Lung (tissue), 12 donors: ENCODE data around the gene PDE1C. TPM values are rescaled to one million over a fixed set of nuclear protein-coding genes. Genes with fewer than 3 reads are reported as not detected.

ENCODE experiments used
- ATAC-seq: fragments of 200-7000 bp; cut with Tn5 transposase; one replicate; pipeline ENCODE4 v1.9.1; 2020; ENCODE audit warnings: moderate number of reproducible peaks; ENCODE audit not compliant: insufficient read depth, low FRiP score
- DNase-seq, 3 donors: peaks; one replicate each; pipeline ENCODE4 v3.0.0-alpha.2; 2013 to 2017
- H3K27ac ChIP-seq, 2 donors: one replicate each; pipeline ENCODE4 v1.5.1; 2013; ENCODE audit warnings: mild to moderate bottlenecking in 2 of 2, moderate library complexity in 2 of 2, control low read depth in 1 of 2, inconsistent platforms in 1 of 2, low read depth in 1 of 2, low read length in 1 of 2
- H3K27me3 ChIP-seq, 3 donors: one replicate each; pipeline ENCODE4 v1.5.1; 2013; ENCODE audit warnings: low read length in 2 of 3; ENCODE audit not compliant: control insufficient read depth in 3 of 3, insufficient read depth in 3 of 3
- H3K36me3 ChIP-seq, 4 donors: one replicate each; pipeline ENCODE4 v1.5.1; 2013; ENCODE audit warnings: low read length in 4 of 4, mild to moderate bottlenecking in 1 of 4, moderate library complexity in 1 of 4; ENCODE audit not compliant: control insufficient read depth in 4 of 4, insufficient read depth in 4 of 4
- H3K4me1 ChIP-seq, 5 donors: one replicate each; pipeline ENCODE4 v1.5.1; 2013; ENCODE audit warnings: low read length in 5 of 5, mild to moderate bottlenecking in 2 of 5, moderate library complexity in 1 of 5; ENCODE audit not compliant: control insufficient read depth in 5 of 5, insufficient read depth in 5 of 5
- H3K4me3 ChIP-seq: one replicate; pipeline ENCODE4 v1.5.1; 2013; ENCODE audit warnings: mild to moderate bottlenecking, control low read depth, moderate library complexity
- H3K9ac ChIP-seq, 2 donors: one replicate each; pipeline ENCODE4 v1.5.1; 2013; ENCODE audit warnings: low read length in 2 of 2, control low read depth in 1 of 2; ENCODE audit not compliant: insufficient read depth in 1 of 2
- H3K9me3 ChIP-seq, 4 donors: one replicate each; pipeline ENCODE4 v1.5.1; 2013; ENCODE audit warnings: low read length in 3 of 4, mild to moderate bottlenecking in 1 of 4, moderate library complexity in 1 of 4; ENCODE audit not compliant: control insufficient read depth in 4 of 4, insufficient read depth in 3 of 4
- WGBS, 2 donors: extraction: QIAGEN DNeasy Blood & Tissue Kit; methylation state at CpG; one replicate each; pipeline ENCODE4 v1.1.7; 2013; 5-methylcytosine and 5-hydroxymethylcytosine counted together
- polyA plus RNA-seq, 2 donors: library from polyadenylated mRNA; stranded (reverse); fragments of 200-250 nt; gene quantifications; one replicate each; pipeline ENCODE4 v1.2.1, GENCODE V29; 2013
- total RNA-seq, 2 donors: library from RNA; depleted of rRNA in 1 of 2; stranded (reverse); fragments of >200 nt in 1 of 2; gene quantifications; one replicate each; pipeline ENCODE4 v1.2.1, GENCODE V29; 2014 to 2021
- TF ChIP-seq, protein P1 (sequence below): IDR thresholded peaks from 2 replicates; pipeline ENCODE4 v1.5.1; 2012; ENCODE audit warnings: mild to moderate bottlenecking; ENCODE audit errors: control extremely low read depth, extremely low read depth
- donor health status: control.
- donor health status: control.
- donor health status: Bipolar disorder and iron deficiency.
- donor health status: healthy.
- donor health status: DM: yes; HTN: yes; CAD: no.

Gene PDE1C
- total and polyA plus RNA-seq, 4 donors, result 1.9 to 14.3 (median 6.1) TPM

DNA sequence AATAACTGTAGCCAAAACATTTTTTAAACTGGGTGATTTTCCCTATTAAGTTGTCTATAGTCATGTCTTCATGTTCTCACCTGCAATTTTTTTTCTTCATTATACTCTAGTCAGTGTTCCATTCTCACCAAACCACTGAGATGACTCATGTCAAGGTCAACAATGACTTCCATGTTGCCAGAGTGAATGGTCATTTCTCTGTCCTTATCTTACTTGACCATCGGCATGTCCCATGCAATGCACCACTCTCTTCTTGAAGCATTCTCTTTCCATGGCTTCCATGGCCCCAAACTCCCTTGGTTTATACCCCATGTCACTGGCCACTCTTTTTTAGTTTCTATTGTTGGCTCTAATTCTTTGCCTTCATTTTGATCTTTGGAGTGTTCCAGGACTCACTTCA is 209.3 kb downstream of the PDE1C start:
- no peaks in the 10 kb centered on the region for H3K36me3 ChIP-seq
- DNase-seq (no peak), ATAC-seq (no peak)
- no peak overlapping the region for H3K9ac ChIP-seq
- no peak overlapping the region for H3K27ac ChIP-seq
- H3K4me1 ChIP-seq, result peaks cover 0 to 6% (median 0%) of the 10 kb centered on the region in 5 donors
- WGBS, 2 donors, result 95 to 96% methylated on average over 1 of the region's 1 CpG
- TF ChIP-seq, protein P1, sequence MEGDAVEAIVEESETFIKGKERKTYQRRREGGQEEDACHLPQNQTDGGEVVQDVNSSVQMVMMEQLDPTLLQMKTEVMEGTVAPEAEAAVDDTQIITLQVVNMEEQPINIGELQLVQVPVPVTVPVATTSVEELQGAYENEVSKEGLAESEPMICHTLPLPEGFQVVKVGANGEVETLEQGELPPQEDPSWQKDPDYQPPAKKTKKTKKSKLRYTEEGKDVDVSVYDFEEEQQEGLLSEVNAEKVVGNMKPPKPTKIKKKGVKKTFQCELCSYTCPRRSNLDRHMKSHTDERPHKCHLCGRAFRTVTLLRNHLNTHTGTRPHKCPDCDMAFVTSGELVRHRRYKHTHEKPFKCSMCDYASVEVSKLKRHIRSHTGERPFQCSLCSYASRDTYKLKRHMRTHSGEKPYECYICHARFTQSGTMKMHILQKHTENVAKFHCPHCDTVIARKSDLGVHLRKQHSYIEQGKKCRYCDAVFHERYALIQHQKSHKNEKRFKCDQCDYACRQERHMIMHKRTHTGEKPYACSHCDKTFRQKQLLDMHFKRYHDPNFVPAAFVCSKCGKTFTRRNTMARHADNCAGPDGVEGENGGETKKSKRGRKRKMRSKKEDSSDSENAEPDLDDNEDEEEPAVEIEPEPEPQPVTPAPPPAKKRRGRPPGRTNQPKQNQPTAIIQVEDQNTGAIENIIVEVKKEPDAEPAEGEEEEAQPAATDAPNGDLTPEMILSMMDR, result no peak
- no peaks in the 10 kb centered on the region for H3K27me3 ChIP-seq
- no peak overlapping the region for H3K4me3 ChIP-seq
- no peaks in the 10 kb centered on the region for H3K9me3 ChIP-seq

DNA sequence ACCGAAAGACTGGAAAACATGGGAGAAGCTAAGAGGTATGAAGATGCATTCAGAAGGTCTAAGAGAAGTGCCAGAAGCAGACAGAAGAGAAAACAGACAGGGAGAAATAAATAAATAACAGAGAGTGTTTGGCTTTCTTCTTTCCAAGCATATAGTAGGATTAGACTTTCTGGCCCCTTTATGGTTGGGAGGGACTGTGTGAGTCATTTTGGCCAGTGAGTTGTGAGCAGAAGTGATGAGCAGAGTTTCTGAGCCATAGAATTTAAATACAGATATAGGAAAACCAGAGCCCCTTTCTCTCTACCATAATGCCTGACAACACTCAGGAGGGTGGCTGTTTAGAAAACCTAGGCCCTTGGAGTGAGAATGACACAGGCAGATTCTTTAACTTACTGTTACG is 212.2 kb downstream of the PDE1C start:
- no peak overlapping the region for H3K4me3 ChIP-seq
- no peak overlapping the region for H3K27ac ChIP-seq
- peaks cover 0 to 4% (median 0%) of the 10 kb centered on the region in 5 donors for H3K4me1 ChIP-seq
- no peak overlapping the region for H3K9ac ChIP-seq
- DNase-seq (no peak), ATAC-seq (no peak)
- H3K36me3 ChIP-seq, result no peaks in the 10 kb centered on the region
- 93 to 99% methylated on average over 2 of the region's 2 CpGs for WGBS, 2 donors
- TF ChIP-seq, protein P1, result no peak
- H3K9me3 ChIP-seq, result no peaks in the 10 kb centered on the region
- H3K27me3 ChIP-seq, result no peaks in the 10 kb centered on the region

DNA sequence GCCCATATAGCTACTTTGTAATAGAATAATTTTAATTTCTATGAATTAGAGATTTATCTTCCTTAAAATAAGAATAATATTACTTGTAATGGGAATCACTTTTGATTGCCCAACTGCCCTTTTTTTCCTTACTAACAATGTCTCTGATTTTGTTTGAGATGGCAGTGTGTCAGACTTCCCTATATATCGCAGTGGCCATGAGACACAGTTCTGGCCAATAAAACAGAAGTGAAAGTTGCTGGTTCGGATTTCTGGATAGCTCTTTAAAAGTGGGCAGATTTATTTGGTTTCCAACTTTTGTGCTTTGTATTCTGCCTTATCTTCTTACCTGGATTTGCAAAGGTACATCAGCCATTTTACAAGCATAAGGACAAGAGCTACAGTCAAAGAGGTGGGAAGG is 213.0 kb downstream of the PDE1C start:
- TF ChIP-seq, protein P1, result no peak
- WGBS, 2 donors, result 68 to 85% methylated on average over 2 of the region's 2 CpGs
- no peak for ATAC-seq

DNA sequence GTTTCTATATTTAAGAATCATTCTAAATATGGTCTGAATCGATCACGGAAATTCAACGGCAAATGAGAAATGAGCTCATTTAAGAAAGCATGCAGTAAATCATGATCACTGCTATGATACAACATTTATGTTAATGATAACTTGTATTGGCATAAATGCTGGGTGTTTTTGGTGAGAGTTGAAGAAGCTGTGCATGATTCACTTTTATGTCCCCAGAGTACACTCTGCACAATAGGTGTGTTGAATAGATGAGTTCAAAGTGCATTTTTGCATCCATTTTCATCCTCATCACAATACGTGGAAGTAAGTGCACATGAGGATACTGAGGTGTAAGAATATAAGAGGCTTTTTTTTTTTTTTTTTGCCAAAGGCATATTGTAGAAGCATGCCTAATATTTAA is 213.9 kb downstream of the PDE1C start:
- TF ChIP-seq, protein P1, result no peak
- WGBS, 2 donors, result 69 to 83% methylated on average over 4 of the region's 4 CpGs
- no peak overlapping the region for H3K27ac ChIP-seq
- ATAC-seq, result no peak
- no peaks in the 10 kb centered on the region for H3K9me3 ChIP-seq
- no peak for DNase-seq
- no peaks in the 10 kb centered on the region for H3K27me3 ChIP-seq
- H3K4me3 ChIP-seq, result no peak overlapping the region
- H3K4me1 ChIP-seq, result no peaks in the 10 kb centered on the region
- H3K36me3 ChIP-seq, result no peaks in the 10 kb centered on the region
- no peak overlapping the region for H3K9ac ChIP-seq

More for the DNA sequence above, 213.0 kb downstream of the PDE1C start:
- peaks cover 0 to under 1% (median 0%) of the 10 kb centered on the region in 5 donors for H3K4me1 ChIP-seq
- H3K9me3 ChIP-seq, result no peaks in the 10 kb centered on the region
- H3K27ac ChIP-seq, result no peak overlapping the region
- H3K4me3 ChIP-seq, result no peak overlapping the region
- DNase-seq, result peak in 1 of 3 donors; percentile 7
- H3K36me3 ChIP-seq, result no peaks in the 10 kb centered on the region
- H3K9ac ChIP-seq, result no peak overlapping the region
- H3K27me3 ChIP-seq, result no peaks in the 10 kb centered on the region
